Endodermal cell (in vitro differentiated cells): Measurements from ENCODE around the gene CYGB. TPM values are rescaled to one million over a fixed set of nuclear protein-coding genes. Genes with fewer than 3 reads are reported as not detected.

Experiments used
- DNase-seq: peaks from one replicate; pipeline ENCODE4 v3.0.0-alpha.2; 2017
- H3K27ac ChIP-seq: 2 replicates; pipeline ENCODE4 v1.5.1; 2013; ENCODE audit warnings: mild to moderate bottlenecking, low read depth, low read length, moderate library complexity
- H3K27me3 ChIP-seq: 2 replicates; pipeline ENCODE4 v1.6.1; 2013; ENCODE audit warnings: mild to moderate bottlenecking, low read length, moderate library complexity; ENCODE audit not compliant: insufficient read depth, control insufficient read depth, poor library complexity, severe bottlenecking
- H3K36me3 ChIP-seq: 2 replicates; pipeline ENCODE4 v1.7.0; 2013; ENCODE audit warnings: mild to moderate bottlenecking, low read length, moderate library complexity; ENCODE audit not compliant: control insufficient read depth, insufficient read depth
- H3K4me1 ChIP-seq: one replicate; pipeline ENCODE4 v1.7.0; 2013; ENCODE audit warnings: low read length; ENCODE audit not compliant: control insufficient read depth, insufficient read depth
- H3K4me3 ChIP-seq: 2 replicates; pipeline ENCODE4 v1.5.1; 2013; ENCODE audit warnings: mild to moderate bottlenecking, low read length, moderate library complexity
- H3K9ac ChIP-seq: 2 replicates; pipeline ENCODE4 v1.6.1; 2013; ENCODE audit warnings: mild to moderate bottlenecking, low read length, moderate library complexity; ENCODE audit not compliant: poor library complexity, severe bottlenecking; ENCODE audit errors: extremely low read depth
- H3K9me3 ChIP-seq: 2 replicates; pipeline ENCODE4 v1.6.1; 2013; ENCODE audit warnings: mild to moderate bottlenecking, low read length, moderate library complexity; ENCODE audit not compliant: control insufficient read depth
- H3K27ac Mint-ChIP-seq: 2 replicates; pipeline ENCODE4 v1.8.0; 2020; ENCODE audit warnings: mixed read lengths
- H3K27me3 Mint-ChIP-seq: 2 replicates; pipeline ENCODE4 v1.8.0; 2021; ENCODE audit warnings: mild to moderate bottlenecking, mixed read lengths; ENCODE audit not compliant: insufficient read depth
- H3K36me3 Mint-ChIP-seq: 2 replicates; pipeline ENCODE4 v1.8.0; 2020; ENCODE audit warnings: low read depth, mixed read lengths
- H3K4me1 Mint-ChIP-seq: 2 replicates; pipeline ENCODE4 v1.8.0; 2020; ENCODE audit warnings: mixed read lengths
- H3K4me3 Mint-ChIP-seq: 2 replicates; pipeline ENCODE4 v1.8.0; 2020; ENCODE audit warnings: mild to moderate bottlenecking, moderate library complexity, mixed read lengths
- H3K9me3 Mint-ChIP-seq: 2 replicates; pipeline ENCODE4 v1.8.0; 2020; ENCODE audit warnings: mild to moderate bottlenecking, mixed read lengths
- CTCF ChIP-seq: fragments of 200-600 bp; sonication (generic); conservative IDR thresholded peaks from 2 replicates; pipeline ENCODE4 v1.5.0; 2021; ENCODE audit warnings: antibody characterized with exemption, mild to moderate bottlenecking
- WGBS, 2 experiments: methylation state at CpG; one replicate each; pipeline versions ENCODE4 v1.1.5 to v1.1.7; 2013; ENCODE audit warnings: missing lambda C conversion rate in 2 of 2, mixed read lengths in 1 of 2; ENCODE audit not compliant: insufficient coverage in 1 of 2, insufficient read length in 1 of 2; 5-methylcytosine and 5-hydroxymethylcytosine counted together
- total RNA-seq, 2 donors: library from RNA; stranded (reverse); fragmentation: NEBNext Ultra II Directional in 1 of 2; extraction: Animal tissue kit (Norgen Biotek cat#: 25700) in 1 of 2; gene quantifications; 2 replicates in 1 of 2; 3 replicates in 1 of 2; pipeline ENCODE4 v1.2.1, GENCODE V29; 2021

CYGB gene
- total RNA-seq, 2 donors from 2014 or later: 2.0 to 3.4 TPM

DNA sequence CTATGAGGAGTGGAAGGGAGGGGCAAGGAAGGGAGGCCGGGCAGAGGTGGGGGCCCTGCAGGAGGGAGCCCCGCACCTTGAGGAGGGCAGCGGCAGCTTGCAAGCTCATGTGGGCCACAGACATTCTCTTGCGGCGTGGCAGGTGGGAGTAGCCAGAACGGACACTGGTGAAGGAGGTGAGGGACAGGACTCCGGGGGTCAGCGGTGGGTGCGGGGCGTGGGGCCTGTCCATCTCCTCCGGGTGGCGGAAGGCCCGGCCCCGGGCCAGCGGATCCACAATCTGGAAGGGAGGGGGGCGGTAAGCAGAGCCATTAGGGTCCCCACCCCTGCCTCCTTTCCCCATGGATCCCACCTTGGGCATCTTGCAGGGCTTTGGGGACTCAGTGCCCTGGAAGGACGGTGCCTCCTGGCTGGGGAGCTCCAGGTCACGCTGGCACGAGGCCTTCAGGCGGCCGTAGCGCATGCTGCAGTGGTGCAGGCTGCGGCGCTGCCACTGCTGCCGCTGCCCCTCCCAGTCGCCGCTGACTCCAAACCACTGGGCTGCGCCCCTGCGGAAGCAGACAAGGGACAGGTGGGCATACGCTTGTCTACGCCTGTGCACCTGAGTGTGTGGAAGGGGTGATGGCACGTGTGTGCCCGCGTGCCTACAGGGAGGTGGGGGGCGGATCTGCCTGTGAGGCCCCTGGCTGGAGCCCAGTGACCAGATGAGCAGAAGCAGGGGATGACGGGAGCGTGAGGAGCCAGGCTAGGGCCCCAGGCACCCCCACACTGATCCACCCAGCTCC, 58.6 kb downstream of the CYGB start:
- Mint-ChIP-seq H3K9me3 (no peaks in the 10 kb centered on the region), H3K4me1 (no peaks in the 10 kb centered on the region), H3K4me3 (no peak overlapping the region), H3K36me3 (peaks cover 17% of the 10 kb centered on the region), H3K27ac (no peak overlapping the region), H3K27me3 (no peaks in the 10 kb centered on the region)
- Histone ChIP-seq H3K36me3 (no peaks in the 10 kb centered on the region), H3K9me3 (no peaks in the 10 kb centered on the region), H3K27me3 (no peaks in the 10 kb centered on the region), H3K27ac (no peak overlapping the region), H3K9ac (no peak overlapping the region), H3K4me3 (no peak overlapping the region), H3K4me1 (no peaks in the 10 kb centered on the region)
- WGBS, 2 experiments: 91 to 95% methylated on average over 17 to 37 of the region's 37 CpGs
- DNase-seq: no peak
- no peak for TF ChIP-seq CTCF

DNA sequence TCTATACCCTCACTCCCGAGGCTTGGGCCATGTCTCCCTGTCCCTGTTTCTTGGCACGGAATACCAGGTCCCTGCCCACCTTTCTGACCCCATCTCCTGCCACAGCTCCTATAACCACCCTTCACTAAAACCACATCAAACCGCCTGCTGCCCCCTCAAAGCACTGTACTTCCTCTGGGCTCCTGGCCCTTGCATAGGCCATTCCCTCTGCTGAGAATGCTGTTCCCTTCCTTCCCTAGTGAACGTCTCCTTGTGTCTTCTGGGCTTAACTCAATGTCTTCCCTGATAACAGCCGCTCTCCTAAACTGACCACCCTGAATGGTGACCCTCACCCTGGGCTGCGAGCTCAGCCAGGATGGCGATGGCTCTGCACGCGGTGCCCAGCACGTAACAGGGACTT, 59.4 kb downstream of the CYGB start:
- no peaks in the 10 kb centered on the region for H3K27me3 Mint-ChIP-seq
- TF ChIP-seq CTCF: no peak
- DNase-seq: no peak
- H3K9ac ChIP-seq: no peak overlapping the region
- H3K27me3 ChIP-seq: no peaks in the 10 kb centered on the region
- peaks cover 14% of the 10 kb centered on the region for H3K36me3 Mint-ChIP-seq
- no peak overlapping the region for H3K27ac ChIP-seq
- H3K4me3 ChIP-seq: no peak overlapping the region
- no peak overlapping the region for H3K4me3 Mint-ChIP-seq
- no peaks in the 10 kb centered on the region for H3K4me1 ChIP-seq
- H3K36me3 ChIP-seq: no peaks in the 10 kb centered on the region
- H3K4me1 Mint-ChIP-seq: no peaks in the 10 kb centered on the region
- no peaks in the 10 kb centered on the region for H3K9me3 Mint-ChIP-seq
- H3K27ac Mint-ChIP-seq: no peak overlapping the region
- 93% methylated on average over 8 to 10 of the region's 10 CpGs for WGBS, 2 experiments
- no peaks in the 10 kb centered on the region for H3K9me3 ChIP-seq

DNA sequence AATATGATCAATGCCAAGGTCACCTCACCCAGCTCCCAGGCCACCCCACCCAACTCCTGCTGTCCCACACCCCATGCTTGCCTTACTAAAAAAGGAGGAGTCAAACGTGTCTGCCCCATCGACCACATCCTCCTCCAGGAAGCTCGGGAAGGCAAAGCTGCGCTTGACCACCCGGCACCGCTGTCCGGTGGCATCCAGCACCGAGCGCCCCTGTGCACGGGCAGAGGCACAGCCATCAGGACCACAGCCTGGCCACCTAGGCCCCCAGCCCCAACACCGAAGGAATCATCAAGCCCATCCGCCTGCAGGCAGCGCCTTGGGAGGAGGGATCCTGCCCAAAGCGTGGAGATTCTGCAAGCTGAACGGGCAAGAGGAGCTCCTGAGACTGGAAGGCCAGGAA, 59.9 kb downstream of the CYGB start:
- H3K27ac Mint-ChIP-seq: no peak overlapping the region
- Histone ChIP-seq H3K36me3 (no peaks in the 10 kb centered on the region), H3K9ac (no peak overlapping the region), H3K27ac (no peak overlapping the region), H3K27me3 (no peaks in the 10 kb centered on the region), H3K4me1 (no peaks in the 10 kb centered on the region), H3K4me3 (no peak overlapping the region), H3K9me3 (no peaks in the 10 kb centered on the region)
- no peak for DNase-seq
- TF ChIP-seq CTCF: no peak
- WGBS, 2 experiments: 93 to 95% methylated on average over 12 to 15 of the region's 15 CpGs
- H3K9me3 Mint-ChIP-seq: no peaks in the 10 kb centered on the region
- H3K36me3 Mint-ChIP-seq: peaks cover 14% of the 10 kb centered on the region
- H3K27me3 Mint-ChIP-seq: no peaks in the 10 kb centered on the region
- no peak overlapping the region for H3K4me3 Mint-ChIP-seq
- H3K4me1 Mint-ChIP-seq: no peaks in the 10 kb centered on the region

Other genes starting within 250 kb of the CYGB start
- gene QRICH2, start 229.4 kb downstream of the CYGB start, total RNA-seq: 1 to 10 TPM; 3.5 to 5.0 TPM
- 10 to 100 TPM; 60.9 to 89.8 TPM for gene PRPSAP1, start 183.8 kb downstream of the CYGB start, total RNA-seq
- 1 to 10 TPM; 1.5 to 1.8 TPM for gene SPHK1, start 153.1 kb downstream of the CYGB start, total RNA-seq
- 10 to 100 TPM; 45.4 to 46.5 TPM for gene UBE2O, start 84.6 kb downstream of the CYGB start, total RNA-seq
- not detected for gene AANAT, start 70.1 kb downstream of the CYGB start, total RNA-seq
- gene RHBDF2, start 36.3 kb downstream of the CYGB start, total RNA-seq: 10 to 100 TPM; 28.5 to 31.1 TPM
- gene PRCD, start 2.3 kb upstream of the CYGB start, total RNA-seq: 1 to 10 TPM; 3.2 to 4.8 TPM
- 10 to 100 TPM; 15.1 to 26.9 TPM for gene ST6GALNAC2, start 48.2 kb upstream of the CYGB start, total RNA-seq
- gene ST6GALNAC1, start 106.0 kb upstream of the CYGB start, total RNA-seq: not detected
- 10 to 100 TPM; 61.6 to 77.1 TPM for gene MXRA7, start 173.3 kb upstream of the CYGB start, total RNA-seq
- gene JMJD6, start 188.9 kb upstream of the CYGB start, total RNA-seq: 10 to 100 TPM; 17.0 to 20.3 TPM
- gene METTL23, start 189.1 kb upstream of the CYGB start, total RNA-seq: 10 to 100 TPM; 31.3 to 39.9 TPM
- gene SRSF2, start 199.6 kb upstream of the CYGB start, total RNA-seq: 100 to 1,000 TPM; 255 to 307 TPM
- 10 to 100 TPM; 29.3 to 33.3 TPM for gene MFSD11, start 200.4 kb upstream of the CYGB start, total RNA-seq